ENCODE data around the gene SLC9C1. TPM values are rescaled to one million over a fixed set of nuclear protein-coding genes. Genes with fewer than 3 reads are reported as not detected.

The SLC9C1 gene
- not detected for total RNA-seq

GRCh38 chr3:112293368-112294321, at the start of gene SLC9C1:
Gene SLC9C1, minus strand, starts transcription at chr3:112294216. Its CDS starts 7,425 bp downstream, at chr3:112286791.
- Histone ChIP-seq H3K4me1 (peaks cover 0 to 15% (median 0%) of the 10 kb centered on the region in 3 donors), H3K36me3 (no peaks in the 10 kb centered on the region), H3K9me3 (no peaks in the 10 kb centered on the region), H3K27me3 (no peaks in the 10 kb centered on the region), H3K27ac (peak within 1 kb of the TSS; percentile 26 to 80 (median 66)), H3K4me3 (peak within 1 kb of the TSS; percentile 15 to 61 (median 42))
- intact Hi-C loops (cut with DNase I) = loop anchor here (10.0 kb wide), 1 partner anchor 231 kb away; no protein-coding TSS in a partner anchor
- DNase-seq = no peak
- 22 to 29% methylated on average over 12 to 15 of the region's 15 CpGs for WGBS, 2 donors
- TF ChIP-seq, protein P1, sequence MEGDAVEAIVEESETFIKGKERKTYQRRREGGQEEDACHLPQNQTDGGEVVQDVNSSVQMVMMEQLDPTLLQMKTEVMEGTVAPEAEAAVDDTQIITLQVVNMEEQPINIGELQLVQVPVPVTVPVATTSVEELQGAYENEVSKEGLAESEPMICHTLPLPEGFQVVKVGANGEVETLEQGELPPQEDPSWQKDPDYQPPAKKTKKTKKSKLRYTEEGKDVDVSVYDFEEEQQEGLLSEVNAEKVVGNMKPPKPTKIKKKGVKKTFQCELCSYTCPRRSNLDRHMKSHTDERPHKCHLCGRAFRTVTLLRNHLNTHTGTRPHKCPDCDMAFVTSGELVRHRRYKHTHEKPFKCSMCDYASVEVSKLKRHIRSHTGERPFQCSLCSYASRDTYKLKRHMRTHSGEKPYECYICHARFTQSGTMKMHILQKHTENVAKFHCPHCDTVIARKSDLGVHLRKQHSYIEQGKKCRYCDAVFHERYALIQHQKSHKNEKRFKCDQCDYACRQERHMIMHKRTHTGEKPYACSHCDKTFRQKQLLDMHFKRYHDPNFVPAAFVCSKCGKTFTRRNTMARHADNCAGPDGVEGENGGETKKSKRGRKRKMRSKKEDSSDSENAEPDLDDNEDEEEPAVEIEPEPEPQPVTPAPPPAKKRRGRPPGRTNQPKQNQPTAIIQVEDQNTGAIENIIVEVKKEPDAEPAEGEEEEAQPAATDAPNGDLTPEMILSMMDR (IDR thresholded peaks at IDR 0.05) = peak; percentile 54 to 68 (median 55)
- no peak for TF ChIP-seq POLR2A (IDR thresholded peaks at IDR 0.05)

DNA sequence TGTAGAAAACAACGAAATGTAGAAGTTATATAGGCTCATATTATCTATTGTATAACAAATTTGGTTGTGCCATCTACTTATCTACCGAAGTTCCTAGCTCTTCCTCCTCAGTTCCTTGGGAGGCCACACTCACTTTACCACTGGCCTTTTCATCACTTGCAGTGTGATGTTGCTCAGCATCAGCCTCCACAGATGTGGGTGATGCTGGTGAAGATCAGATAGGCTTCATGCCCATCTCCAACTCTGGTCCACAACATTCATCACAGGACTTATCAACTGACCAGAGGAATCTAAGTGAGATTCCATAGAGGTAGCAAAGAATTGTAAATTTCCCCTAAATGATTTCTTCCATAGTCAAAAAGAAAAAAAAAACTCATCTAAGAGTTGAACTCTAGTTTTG, 47.4 kb upstream of the SLC9C1 start:
- WGBS, 2 donors = 73 to 91% methylated on average over 2 of the region's 2 CpGs
- no peak for TF ChIP-seq POLR2A (IDR thresholded peaks at IDR 0.05)
- TF ChIP-seq, protein P1 (IDR thresholded peaks at IDR 0.05) = no peak
- intact Hi-C loops (cut with DNase I) = no loop called here

GRCh38 chr3:112339609-112340008, 45.6 kb upstream of the SLC9C1 start:
- no peaks in the 10 kb centered on the region for H3K27me3 ChIP-seq
- no peak overlapping the region for H3K4me3 ChIP-seq
- H3K36me3 ChIP-seq = no peaks in the 10 kb centered on the region
- WGBS, 2 donors = 75 to 88% methylated on average over 2 of the region's 2 CpGs
- TF ChIP-seq, protein P1 (IDR thresholded peaks at IDR 0.05) = no peak
- TF ChIP-seq POLR2A (IDR thresholded peaks at IDR 0.05) = no peak
- intact Hi-C loops (cut with DNase I) = no loop called here
- H3K27ac ChIP-seq = peak overlapping the region in 1 of 4 donors; percentile 13
- no peaks in the 10 kb centered on the region for H3K9me3 ChIP-seq
- no peak for DNase-seq
- peaks cover 0 to 12% (median 0%) of the 10 kb centered on the region in 3 donors for H3K4me1 ChIP-seq

More for the DNA sequence above, 47.4 kb upstream of the SLC9C1 start:
- H3K4me1 ChIP-seq = peaks cover 0 to 9% (median 0%) of the 10 kb centered on the region in 3 donors
- H3K9me3 ChIP-seq = no peaks in the 10 kb centered on the region
- H3K27ac ChIP-seq = no peak overlapping the region
- no peak for DNase-seq
- H3K4me3 ChIP-seq = no peak overlapping the region
- H3K27me3 ChIP-seq = no peaks in the 10 kb centered on the region
- H3K36me3 ChIP-seq = no peaks in the 10 kb centered on the region

DNA sequence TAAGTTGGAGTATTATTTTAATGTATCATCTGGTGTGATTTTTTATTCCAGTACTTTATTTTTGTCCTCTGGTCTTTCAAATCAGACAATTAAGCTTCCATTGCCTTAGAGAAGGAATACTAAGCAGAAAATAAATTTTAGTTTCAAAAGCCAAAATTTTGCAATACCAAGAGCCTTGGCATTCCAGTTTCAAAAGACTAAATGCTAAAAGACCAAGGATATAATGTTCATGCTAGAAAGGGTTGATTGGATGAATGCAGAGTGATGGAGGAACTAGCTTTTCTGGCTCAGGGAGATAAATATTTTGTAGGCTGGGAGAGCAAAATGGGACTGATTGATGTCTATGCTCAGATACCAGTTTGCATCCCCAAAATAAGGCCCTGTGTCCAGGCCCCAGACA, 45.1 kb upstream of the SLC9C1 start:
- Histone ChIP-seq H3K27ac (peak overlapping the region in 2 of 4 donors; percentile 7 to 13), H3K4me1 (peaks cover 0 to 12% (median 0%) of the 10 kb centered on the region in 3 donors), H3K4me3 (no peak overlapping the region), H3K9me3 (no peaks in the 10 kb centered on the region), H3K27me3 (no peaks in the 10 kb centered on the region), H3K36me3 (no peaks in the 10 kb centered on the region)
- no peak for TF ChIP-seq POLR2A (IDR thresholded peaks at IDR 0.05)
- TF ChIP-seq, protein P1 (IDR thresholded peaks at IDR 0.05) = no peak
- intact Hi-C loops (cut with DNase I) = no loop called here
- no peak for DNase-seq

DNA sequence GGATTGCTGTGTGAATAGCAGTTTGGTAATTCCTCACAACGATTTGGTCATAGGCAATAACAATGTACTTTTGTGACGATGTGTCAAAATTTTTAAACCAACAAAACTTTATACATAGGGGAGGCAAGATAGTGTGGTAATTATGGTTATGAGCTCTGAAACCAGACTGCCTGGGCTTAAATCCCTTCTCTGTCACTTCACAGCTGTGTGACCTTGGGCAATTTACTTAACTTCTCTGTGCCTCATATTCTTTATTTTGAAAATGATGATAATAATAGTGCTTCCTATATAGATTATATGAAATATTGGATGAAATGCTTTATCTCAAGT, 44.7 kb upstream of the SLC9C1 start:
- intact Hi-C loops (cut with DNase I) = no loop called here
- 48 to 56% methylated on average over 2 of the region's 2 CpGs for WGBS, 2 donors
- H3K9me3 ChIP-seq = no peaks in the 10 kb centered on the region
- H3K36me3 ChIP-seq = no peaks in the 10 kb centered on the region
- peak overlapping the region in 1 of 4 donors; percentile 7 for H3K27ac ChIP-seq
- DNase-seq = no peak
- H3K4me3 ChIP-seq = no peak overlapping the region
- H3K27me3 ChIP-seq = peaks cover 0 to 2% (median 0%) of the 10 kb centered on the region in 4 donors
- no peak for TF ChIP-seq POLR2A (IDR thresholded peaks at IDR 0.05)
- TF ChIP-seq, protein P1 (IDR thresholded peaks at IDR 0.05) = no peak
- peaks cover 0 to 13% (median 0%) of the 10 kb centered on the region in 3 donors for H3K4me1 ChIP-seq

Data from esophagus squamous epithelium (tissue), 5 donors.